ENCODE results near the gene PGAP6. TPM values are rescaled to one million over a fixed set of nuclear protein-coding genes. Genes with fewer than 3 reads are reported as not detected.
A peak's percentile ranks its signal among the peaks of the same experiment; 100 is the strongest.

Gene PGAP6
- total and polyA plus RNA-seq, 9 of the 15 experiments (the other 6 are each of a cell fraction or from before 2014, with no cell fraction given), result 0.45 to 50.2 (median 39.3) TPM

DNA sequence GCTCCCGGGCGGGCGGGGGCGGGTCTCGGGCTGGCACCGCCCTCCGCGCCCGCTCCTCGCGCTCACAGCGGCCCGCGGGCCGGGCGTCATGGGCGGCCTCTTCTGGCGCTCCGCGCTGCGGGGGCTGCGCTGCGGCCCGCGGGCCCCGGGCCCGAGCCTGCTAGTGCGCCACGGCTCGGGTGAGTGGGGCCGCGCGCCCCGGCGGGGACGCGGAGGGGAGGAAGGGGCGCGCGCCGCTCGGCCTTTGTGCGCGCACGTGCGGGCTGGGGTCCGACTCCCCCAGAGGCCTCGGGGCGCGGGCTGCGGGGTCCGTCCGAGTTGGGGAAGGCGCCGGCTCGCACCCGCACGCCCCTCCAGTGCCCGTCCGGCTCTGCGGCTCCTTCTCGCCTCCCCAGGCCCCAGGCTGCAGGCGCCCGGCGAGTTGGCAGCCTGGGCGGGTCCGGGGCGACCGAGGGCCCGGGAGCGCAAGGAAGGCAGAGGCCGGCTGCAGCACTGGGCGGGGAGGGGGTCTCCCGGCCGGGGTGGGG lies 15.4 kb upstream of the PGAP6 start, which contains the start of gene NME4 (continued):
- TF ChIP-seq NONO (IDR thresholded peaks at IDR 0.05; ENCODE audit: low read depth in 2 of 2, low read length in 1 of 2) (peak; percentile 43 to 69; a peak in 3 of 4 replicates), PCBP1 (IDR thresholded peaks at IDR 0.05; ENCODE audit: low read depth, low read length, poor library complexity, severe bottlenecking) (no peak), ZNF263 (CRISPR knock-in tag; IDR thresholded peaks at IDR 0.05; ENCODE audit: borderline replicate concordance) (no peak; the same call in 1 of the 2 replicates), SNRNP70 (optimal IDR thresholded peaks at IDR 0.05; ENCODE audit: low read depth, low read length) (no peak), MTF1 (CRISPR knock-in tag; IDR thresholded peaks at IDR 0.05; ENCODE audit: borderline replicate concordance) (no peak), TOE1 (IDR thresholded peaks at IDR 0.05; ENCODE audit: borderline replicate concordance) (no peak), TOE1 (CRISPR knock-in tag; IDR thresholded peaks at IDR 0.05; ENCODE audit: borderline replicate concordance, low read depth) (0 out of 2 replicates have a peak, but pooled peaks have one; percentile 12), HOXB6 (CRISPR knock-in tag; IDR thresholded peaks at IDR 0.05; ENCODE audit: borderline replicate concordance) (no peak)
- TF ChIP-seq, protein P1, sequence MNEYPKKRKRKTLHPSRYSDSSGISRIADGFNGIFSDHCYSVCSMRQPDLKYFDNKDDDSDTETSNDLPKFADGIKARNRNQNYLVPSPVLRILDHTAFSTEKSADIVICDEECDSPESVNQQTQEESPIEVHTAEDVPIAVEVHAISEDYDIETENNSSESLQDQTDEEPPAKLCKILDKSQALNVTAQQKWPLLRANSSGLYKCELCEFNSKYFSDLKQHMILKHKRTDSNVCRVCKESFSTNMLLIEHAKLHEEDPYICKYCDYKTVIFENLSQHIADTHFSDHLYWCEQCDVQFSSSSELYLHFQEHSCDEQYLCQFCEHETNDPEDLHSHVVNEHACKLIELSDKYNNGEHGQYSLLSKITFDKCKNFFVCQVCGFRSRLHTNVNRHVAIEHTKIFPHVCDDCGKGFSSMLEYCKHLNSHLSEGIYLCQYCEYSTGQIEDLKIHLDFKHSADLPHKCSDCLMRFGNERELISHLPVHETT (CRISPR knock-in tag; conservative IDR thresholded peaks at IDR 0.05 in 1 of 2, IDR thresholded peaks at IDR 0.05 in 1 of 2), result peak in 1 of 2 experiments; percentile 87; a peak in 2 of 4 replicates
- TF ChIP-seq, protein P2, sequence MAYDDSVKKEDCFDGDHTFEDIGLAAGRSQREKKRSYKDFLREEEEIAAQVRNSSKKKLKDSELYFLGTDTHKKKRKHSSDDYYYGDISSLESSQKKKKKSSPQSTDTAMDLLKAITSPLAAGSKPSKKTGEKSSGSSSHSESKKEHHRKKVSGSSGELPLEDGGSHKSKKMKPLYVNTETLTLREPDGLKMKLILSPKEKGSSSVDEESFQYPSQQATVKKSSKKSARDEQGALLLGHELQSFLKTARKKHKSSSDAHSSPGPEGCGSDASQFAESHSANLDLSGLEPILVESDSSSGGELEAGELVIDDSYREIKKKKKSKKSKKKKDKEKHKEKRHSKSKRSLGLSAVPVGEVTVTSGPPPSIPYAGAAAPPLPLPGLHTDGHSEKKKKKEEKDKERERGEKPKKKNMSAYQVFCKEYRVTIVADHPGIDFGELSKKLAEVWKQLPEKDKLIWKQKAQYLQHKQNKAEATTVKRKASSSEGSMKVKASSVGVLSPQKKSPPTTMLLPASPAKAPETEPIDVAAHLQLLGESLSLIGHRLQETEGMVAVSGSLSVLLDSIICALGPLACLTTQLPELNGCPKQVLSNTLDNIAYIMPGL (CRISPR knock-in tag; IDR thresholded peaks at IDR 0.05), result 0 out of 2 replicates have a peak, but pooled peaks have one; percentile 36
- TF ChIP-seq, protein P3, sequence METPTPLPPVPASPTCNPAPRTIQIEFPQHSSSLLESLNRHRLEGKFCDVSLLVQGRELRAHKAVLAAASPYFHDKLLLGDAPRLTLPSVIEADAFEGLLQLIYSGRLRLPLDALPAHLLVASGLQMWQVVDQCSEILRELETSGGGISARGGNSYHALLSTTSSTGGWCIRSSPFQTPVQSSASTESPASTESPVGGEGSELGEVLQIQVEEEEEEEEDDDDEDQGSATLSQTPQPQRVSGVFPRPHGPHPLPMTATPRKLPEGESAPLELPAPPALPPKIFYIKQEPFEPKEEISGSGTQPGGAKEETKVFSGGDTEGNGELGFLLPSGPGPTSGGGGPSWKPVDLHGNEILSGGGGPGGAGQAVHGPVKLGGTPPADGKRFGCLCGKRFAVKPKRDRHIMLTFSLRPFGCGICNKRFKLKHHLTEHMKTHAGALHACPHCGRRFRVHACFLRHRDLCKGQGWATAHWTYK (CRISPR knock-in tag; IDR thresholded peaks at IDR 0.05), result peak; percentile 46; the same call in 1 of the 2 replicates
- TF ChIP-seq, protein P4, sequence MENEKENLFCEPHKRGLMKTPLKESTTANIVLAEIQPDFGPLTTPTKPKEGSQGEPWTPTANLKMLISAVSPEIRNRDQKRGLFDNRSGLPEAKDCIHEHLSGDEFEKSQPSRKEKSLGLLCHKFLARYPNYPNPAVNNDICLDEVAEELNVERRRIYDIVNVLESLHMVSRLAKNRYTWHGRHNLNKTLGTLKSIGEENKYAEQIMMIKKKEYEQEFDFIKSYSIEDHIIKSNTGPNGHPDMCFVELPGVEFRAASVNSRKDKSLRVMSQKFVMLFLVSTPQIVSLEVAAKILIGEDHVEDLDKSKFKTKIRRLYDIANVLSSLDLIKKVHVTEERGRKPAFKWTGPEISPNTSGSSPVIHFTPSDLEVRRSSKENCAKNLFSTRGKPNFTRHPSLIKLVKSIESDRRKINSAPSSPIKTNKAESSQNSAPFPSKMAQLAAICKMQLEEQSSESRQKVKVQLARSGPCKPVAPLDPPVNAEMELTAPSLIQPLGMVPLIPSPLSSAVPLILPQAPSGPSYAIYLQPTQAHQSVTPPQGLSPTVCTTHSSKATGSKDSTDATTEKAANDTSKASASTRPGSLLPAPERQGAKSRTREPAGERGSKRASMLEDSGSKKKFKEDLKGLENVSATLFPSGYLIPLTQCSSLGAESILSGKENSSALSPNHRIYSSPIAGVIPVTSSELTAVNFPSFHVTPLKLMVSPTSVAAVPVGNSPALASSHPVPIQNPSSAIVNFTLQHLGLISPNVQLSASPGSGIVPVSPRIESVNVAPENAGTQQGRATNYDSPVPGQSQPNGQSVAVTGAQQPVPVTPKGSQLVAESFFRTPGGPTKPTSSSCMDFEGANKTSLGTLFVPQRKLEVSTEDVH (IDR thresholded peaks at IDR 0.05; ENCODE audit: low read depth, partially characterized antibody), result no peak
- TF ChIP-seq, protein P5, sequence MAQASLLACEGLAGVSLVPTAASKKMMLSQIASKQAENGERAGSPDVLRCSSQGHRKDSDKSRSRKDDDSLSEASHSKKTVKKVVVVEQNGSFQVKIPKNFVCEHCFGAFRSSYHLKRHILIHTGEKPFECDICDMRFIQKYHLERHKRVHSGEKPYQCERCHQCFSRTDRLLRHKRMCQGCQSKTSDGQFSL (CRISPR knock-in tag; IDR thresholded peaks at IDR 0.05), result peak; percentile 70
- TF ChIP-seq, protein P5 (tag; IDR thresholded peaks at IDR 0.05), result no peak

All from K562 (cell line).